K562 (cell line): ENCODE measurements around the gene CSF2. TPM values are rescaled to one million over a fixed set of nuclear protein-coding genes. Genes with fewer than 3 reads are reported as not detected.

Source experiments
- CHD1 ChIP-seq: fragments of 200-600 bp; sonication (generic); IDR thresholded peaks from one replicate; pipeline ENCODE4 v1.6.1; 2012; ENCODE audit warnings: mild to moderate bottlenecking, moderate library complexity, low read length, inconsistent platforms
- CSDE1 ChIP-seq, 2 experiments: fragments of 450-650 bp; IDR thresholded peaks; 2 replicates each; pipeline ENCODE4 v1.6.1; 2016; ENCODE audit warnings: mild to moderate bottlenecking in 1 of 2
- ELF1 ChIP-seq: fragments of 200-800 bp; sonication (Bioruptor generic); IDR thresholded peaks from 2 replicates; pipeline ENCODE4 v1.6.1; 2016; ENCODE audit warnings: missing genetic modification characterization, missing compliant biosample characterization
- EP300 ChIP-seq: IDR thresholded peaks from 2 replicates; pipeline ENCODE4 v1.6.1; 2012; ENCODE audit warnings: low read length, improper control_type of control experiment
- MAFF ChIP-seq: IDR thresholded peaks from 2 replicates; pipeline ENCODE4 v1.6.1; 2012; ENCODE audit warnings: low read length, improper control_type of control experiment
- MBD2 ChIP-seq: sonication (generic); IDR thresholded peaks from 2 replicates; pipeline ENCODE4 v1.6.1; 2016; ENCODE audit warnings: low read depth, borderline replicate concordance
- NFIC ChIP-seq: fragments of 450-650 bp; IDR thresholded peaks from 2 replicates; pipeline ENCODE4 v1.6.1; 2017; ENCODE audit warnings: mild to moderate bottlenecking, inconsistent platforms
- PCBP2 ChIP-seq: fragments of 200-400 bp; formaldehyde crosslinking; IDR thresholded peaks from 2 replicates; pipeline ENCODE4 v1.6.1; 2018; ENCODE audit warnings: low read length, low read depth, mild to moderate bottlenecking, moderate library complexity; ENCODE audit not compliant: poor library complexity, severe bottlenecking
- PHF8 ChIP-seq: fragments of 200-600 bp; sonication (generic); IDR thresholded peaks from 2 replicates; pipeline ENCODE4 v1.6.1; 2012; ENCODE audit warnings: mixed run types, mild to moderate bottlenecking, inconsistent platforms, low read length, moderate library complexity, borderline replicate concordance
- PYGO2 ChIP-seq: fragments of 450-650 bp; IDR thresholded peaks from 2 replicates; pipeline ENCODE4 v1.6.1; 2016; ENCODE audit warnings: mild to moderate bottlenecking, missing genetic modification characterization, moderate library complexity, missing compliant biosample characterization
- RAD51 ChIP-seq: fragments of 450-650 bp; IDR thresholded peaks from 2 replicates; pipeline ENCODE4 v1.7.1; 2016; ENCODE audit warnings: low read depth, mild to moderate bottlenecking, borderline replicate concordance
- RBM17 ChIP-seq: fragments of 200-400 bp; formaldehyde crosslinking; IDR thresholded peaks from 2 replicates; pipeline ENCODE4 v1.6.1; 2017; ENCODE audit warnings: low read depth, mild to moderate bottlenecking, low read length, borderline replicate concordance
- SAFB ChIP-seq: fragments of 200-400 bp; formaldehyde crosslinking; IDR thresholded peaks from 2 replicates; pipeline ENCODE4 v1.6.1; 2017; ENCODE audit warnings: low read depth, low read length, borderline replicate concordance
- SMC3 ChIP-seq: conservative IDR thresholded peaks from 2 replicates; pipeline ENCODE4 v1.6.1; 2011; ENCODE audit warnings: low read depth, low read length, improper control_type of control experiment; ENCODE audit not compliant: insufficient read depth
- YY1 ChIP-seq, 3 experiments: IDR thresholded peaks; 2 replicates each; pipeline ENCODE4 v1.6.1; 2011; ENCODE audit warnings: low read length in 2 of 3, mild to moderate bottlenecking in 2 of 3, moderate library complexity in 2 of 3, borderline replicate concordance in 1 of 3, control low read depth in 1 of 3, low read depth in 1 of 3; ENCODE audit not compliant: insufficient read depth in 3 of 3, insufficient replicate concordance in 2 of 3, control insufficient read depth in 1 of 3, insufficient read length in 1 of 3; ENCODE audit errors: extremely low read depth in 1 of 3
- ZNF184 ChIP-seq: sonication (generic); formaldehyde crosslinking; IDR thresholded peaks from 2 replicates; pipeline ENCODE4 v1.5.0; 2020; ENCODE audit warnings: missing genetic modification reagents
- ZNF282 ChIP-seq: sonication (generic); formaldehyde crosslinking; IDR thresholded peaks from 2 replicates; pipeline ENCODE4 v1.8.1; 2023; ENCODE audit warnings: missing genetic modification reagents
- polyA plus RNA-seq, 8 experiments: library from polyadenylated mRNA; depleted of rRNA in 4 of 8; stranded (reverse) in 5 of 8; unstranded in 3 of 8; fragments of >200 nt; fragmentation: Nextera tagmentation in 2 of 8; fragmentation: Illumina TruSeq in 1 of 8; extraction: Ambion mirVana in 2 of 8; extraction: Trizol in 1 of 8; gene quantifications; 2 replicates each; pipeline versions ENCODE4 v1.2.1 to v1.2.3, GENCODE V29; 2011 to 2014; ENCODE audit warnings: inconsistent platforms in 1 of 8, missing spikeins in 1 of 8
- total RNA-seq, 7 experiments: library from RNA; depleted of rRNA in 6 of 7; stranded (reverse); fragments of >200 nt in 6 of 7; fragmentation: Illumina TruSeq in 2 of 7; extraction: Trizol in 2 of 7; gene quantifications; 2 replicates each; pipeline versions ENCODE4 v1.2.1 to v1.2.3, GENCODE V29; 2011 to 2021; ENCODE audit warnings: low replicate concordance in 1 of 7
- TF ChIP-seq, protein P1 (sequence below), 2 experiments: fragments of 450-650 bp; formaldehyde crosslinking in 1 of 2; IDR thresholded peaks; 2 replicates each; pipeline versions ENCODE4 v1.4.0 to v1.6.1; 2014 to 2020; ENCODE audit warnings: mild to moderate bottlenecking in 2 of 2, borderline replicate concordance in 1 of 2, low read depth in 1 of 2
- TF ChIP-seq, protein P2 (sequence below): fragments of 250-450 bp; sonication (Bioruptor Pico); IDR thresholded peaks from 2 replicates; pipeline ENCODE4 v1.8.0; 2022; ENCODE audit warnings: inconsistent platforms

CSF2 gene
- total and polyA plus RNA-seq, 9 of the 15 experiments (the other 6 are each of a cell fraction or from before 2014, with no cell fraction given) = 0.25 to 0.29 TPM; not detected in 7

GRCh38 chr5:132098151-132098594 lies 24.6 kb downstream of the CSF2 start (continued):
- TF ChIP-seq, protein P1, sequence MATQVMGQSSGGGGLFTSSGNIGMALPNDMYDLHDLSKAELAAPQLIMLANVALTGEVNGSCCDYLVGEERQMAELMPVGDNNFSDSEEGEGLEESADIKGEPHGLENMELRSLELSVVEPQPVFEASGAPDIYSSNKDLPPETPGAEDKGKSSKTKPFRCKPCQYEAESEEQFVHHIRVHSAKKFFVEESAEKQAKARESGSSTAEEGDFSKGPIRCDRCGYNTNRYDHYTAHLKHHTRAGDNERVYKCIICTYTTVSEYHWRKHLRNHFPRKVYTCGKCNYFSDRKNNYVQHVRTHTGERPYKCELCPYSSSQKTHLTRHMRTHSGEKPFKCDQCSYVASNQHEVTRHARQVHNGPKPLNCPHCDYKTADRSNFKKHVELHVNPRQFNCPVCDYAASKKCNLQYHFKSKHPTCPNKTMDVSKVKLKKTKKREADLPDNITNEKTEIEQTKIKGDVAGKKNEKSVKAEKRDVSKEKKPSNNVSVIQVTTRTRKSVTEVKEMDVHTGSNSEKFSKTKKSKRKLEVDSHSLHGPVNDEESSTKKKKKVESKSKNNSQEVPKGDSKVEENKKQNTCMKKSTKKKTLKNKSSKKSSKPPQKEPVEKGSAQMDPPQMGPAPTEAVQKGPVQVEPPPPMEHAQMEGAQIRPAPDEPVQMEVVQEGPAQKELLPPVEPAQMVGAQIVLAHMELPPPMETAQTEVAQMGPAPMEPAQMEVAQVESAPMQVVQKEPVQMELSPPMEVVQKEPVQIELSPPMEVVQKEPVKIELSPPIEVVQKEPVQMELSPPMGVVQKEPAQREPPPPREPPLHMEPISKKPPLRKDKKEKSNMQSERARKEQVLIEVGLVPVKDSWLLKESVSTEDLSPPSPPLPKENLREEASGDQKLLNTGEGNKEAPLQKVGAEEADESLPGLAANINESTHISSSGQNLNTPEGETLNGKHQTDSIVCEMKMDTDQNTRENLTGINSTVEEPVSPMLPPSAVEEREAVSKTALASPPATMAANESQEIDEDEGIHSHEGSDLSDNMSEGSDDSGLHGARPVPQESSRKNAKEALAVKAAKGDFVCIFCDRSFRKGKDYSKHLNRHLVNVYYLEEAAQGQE (IDR thresholded peaks at IDR 0.05; ENCODE audit: borderline replicate concordance) = peak; percentile 43; the same call in 1 of the 2 replicates
- TF ChIP-seq, protein P1 (CRISPR knock-in tag; IDR thresholded peaks at IDR 0.05; ENCODE audit: low read depth) = no peak
- TF ChIP-seq PHF8 (no peak), EP300 (peak; percentile 99), YY1 (IDR thresholded peaks at IDR 0.05; ENCODE audit: borderline replicate concordance in 1 of 3, control insufficient read depth in 1 of 3, extremely low read depth in 1 of 3, insufficient read depth in 3 of 3, insufficient read length in 1 of 3, insufficient replicate concordance in 2 of 3, low read depth in 1 of 3, low read length in 2 of 3) (no peak), CSDE1 (IDR thresholded peaks at IDR 0.05) (no peak), SMC3 (no peak), RBM17 (no peak), RAD51 (peak; percentile 67; the same call in 1 of the 2 replicates), NFIC (peak; percentile 92), SAFB (no peak), ZNF282 (CRISPR knock-in tag) (no peak), MAFF (peak; percentile 74; the same call in 1 of the 2 replicates), PCBP2 (no peak), ZNF184 (CRISPR knock-in tag) (no peak), PYGO2 (tag) (peak; percentile 89), MBD2 (peak; percentile 87), CHD1 (no peak), ELF1 (no peak)
- TF ChIP-seq, protein P2, sequence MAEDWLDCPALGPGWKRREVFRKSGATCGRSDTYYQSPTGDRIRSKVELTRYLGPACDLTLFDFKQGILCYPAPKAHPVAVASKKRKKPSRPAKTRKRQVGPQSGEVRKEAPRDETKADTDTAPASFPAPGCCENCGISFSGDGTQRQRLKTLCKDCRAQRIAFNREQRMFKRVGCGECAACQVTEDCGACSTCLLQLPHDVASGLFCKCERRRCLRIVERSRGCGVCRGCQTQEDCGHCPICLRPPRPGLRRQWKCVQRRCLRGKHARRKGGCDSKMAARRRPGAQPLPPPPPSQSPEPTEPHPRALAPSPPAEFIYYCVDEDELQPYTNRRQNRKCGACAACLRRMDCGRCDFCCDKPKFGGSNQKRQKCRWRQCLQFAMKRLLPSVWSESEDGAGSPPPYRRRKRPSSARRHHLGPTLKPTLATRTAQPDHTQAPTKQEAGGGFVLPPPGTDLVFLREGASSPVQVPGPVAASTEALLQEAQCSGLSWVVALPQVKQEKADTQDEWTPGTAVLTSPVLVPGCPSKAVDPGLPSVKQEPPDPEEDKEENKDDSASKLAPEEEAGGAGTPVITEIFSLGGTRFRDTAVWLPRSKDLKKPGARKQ = no peak
